GM12892 (cell line): ENCODE results near the gene RNF212.

Source experiments
- DNase-seq: peaks from one replicate; pipeline ENCODE4 v3.0.0; 2011; ENCODE audit not compliant: insufficient read length
- FAIRE-seq: peaks from 2 replicates; lab custom pipeline; 2011; peaks lifted over from hg19 to GRCh38; lab: Jason Lieb, UNC
- POLR2A ChIP-seq: IDR thresholded peaks from 2 replicates; pipeline ENCODE4 v1.6.1; 2011; ENCODE audit warnings: low read depth, low read length, control low read depth
- POLR2AphosphoS5 ChIP-seq: IDR thresholded peaks from 2 replicates; pipeline ENCODE4 v1.6.1; 2011; ENCODE audit warnings: low read depth, low read length, control low read depth
- TAF1 ChIP-seq: IDR thresholded peaks from 2 replicates; pipeline ENCODE4 v1.6.1; 2011; ENCODE audit warnings: low read depth, mild to moderate bottlenecking, control low read depth, low read length, borderline replicate concordance

Gene RNF212

GRCh38 chr4:1075809-1076699 lies 37.3 kb downstream of the RNF212 start:
- FAIRE-seq = no peak

GRCh38 chr4:1075225-1075624 lies 38.1 kb downstream of the RNF212 start:
- TF ChIP-seq POLR2A = no peak
- TF ChIP-seq POLR2AphosphoS5 = no peak
- TF ChIP-seq TAF1 = no peak
- FAIRE-seq = no peak
- no peak for DNase-seq

More at GRCh38 chr4:1075809-1076699, 37.3 kb downstream of the RNF212 start:
- TF ChIP-seq POLR2AphosphoS5 (no peak), TAF1 (no peak), POLR2A (no peak)
- DNase-seq = no peak

- DNase-seq = no peak
- FAIRE-seq = no peak
- TF ChIP-seq TAF1 (no peak), POLR2A (no peak), POLR2AphosphoS5 (no peak)
These were observed 39.3 kb downstream of the RNF212 start for GRCh38 chr4:1074077-1074476.

GRCh38 chr4:1072830-1073446 lies 40.4 kb downstream of the RNF212 start:
- FAIRE-seq = no peak
- no peak for TF ChIP-seq POLR2A
- no peak for TF ChIP-seq POLR2AphosphoS5
- no peak for TF ChIP-seq TAF1
- DNase-seq = no peak

- DNase-seq (no peak), FAIRE-seq (no peak)
- TF ChIP-seq POLR2A = no peak
- no peak for TF ChIP-seq TAF1
- TF ChIP-seq POLR2AphosphoS5 = no peak
These were observed 44.0 kb downstream of the RNF212 start for GRCh38 chr4:1069394-1069793.

- no peak for DNase-seq
- no peak for TF ChIP-seq POLR2AphosphoS5
- TF ChIP-seq POLR2A = no peak
- no peak for TF ChIP-seq TAF1
- no peak for FAIRE-seq
These were observed 47.6 kb downstream of the RNF212 start for GRCh38 chr4:1065732-1066131.

GRCh38 chr4:1062419-1062818 lies 50.9 kb downstream of the RNF212 start:
- TF ChIP-seq TAF1 = no peak
- no peak for TF ChIP-seq POLR2A
- no peak for TF ChIP-seq POLR2AphosphoS5
- FAIRE-seq = no peak
- no peak for DNase-seq

- FAIRE-seq = no peak
- TF ChIP-seq POLR2AphosphoS5 (no peak), TAF1 (no peak), POLR2A (no peak)
- DNase-seq = no peak
These were observed 51.6 kb downstream of the RNF212 start for GRCh38 chr4:1061760-1062159.

GRCh38 chr4:1061056-1061700 lies 52.2 kb downstream of the RNF212 start:
- no peak for DNase-seq
- TF ChIP-seq POLR2AphosphoS5 (no peak), POLR2A (no peak), TAF1 (no peak)
- FAIRE-seq = no peak

GRCh38 chr4:1060621-1061020 lies 52.7 kb downstream of the RNF212 start:
- no peak for TF ChIP-seq TAF1
- TF ChIP-seq POLR2A = no peak
- TF ChIP-seq POLR2AphosphoS5 = no peak
- FAIRE-seq (no peak), DNase-seq (no peak)

- TF ChIP-seq POLR2A (no peak), POLR2AphosphoS5 (no peak), TAF1 (no peak)
- FAIRE-seq = no peak
- no peak for DNase-seq
These were observed 53.2 kb downstream of the RNF212 start for GRCh38 chr4:1060121-1060520.
